GM12878 (cell line): ENCODE data around the gene SAP25. TPM values are rescaled to one million over a fixed set of nuclear protein-coding genes. Genes with fewer than 3 reads are reported as not detected.

ENCODE experiments used
- CUX1 ChIP-seq: IDR thresholded peaks from 2 replicates; pipeline ENCODE4 v1.6.1; 2012; ENCODE audit warnings: improper control_type of control experiment, low read depth, low read length; ENCODE audit not compliant: insufficient replicate concordance
- IKZF1 ChIP-seq: fragments of 450-650 bp; conservative IDR thresholded peaks from 2 replicates; pipeline ENCODE4 v1.6.1; 2017; ENCODE audit warnings: antibody characterized with exemption, mild to moderate bottlenecking
- MXI1 ChIP-seq: fragments of 150-350 bp; IDR thresholded peaks from 2 replicates; pipeline ENCODE4 v1.6.1; 2011; ENCODE audit warnings: low read depth, mild to moderate bottlenecking, inconsistent platforms, low read length, improper control_type of control experiment
- ZNF592 ChIP-seq: fragments of 450-650 bp; IDR thresholded peaks from 2 replicates; pipeline ENCODE4 v1.6.1; 2017; ENCODE audit warnings: mild to moderate bottlenecking, moderate library complexity
- polyA plus RNA-seq, 11 experiments: library from polyadenylated mRNA; depleted of rRNA in 4 of 11; unstranded in 6 of 11; stranded (reverse) in 5 of 11; fragments of >200 nt; fragmentation: Nextera tagmentation in 4 of 11; fragmentation: Illumina TruSeq in 1 of 11; extraction: Ambion mirVana in 4 of 11; extraction: Trizol in 1 of 11; gene quantifications; 1 replicate in 1 of 11; 2 replicates in 10 of 11; pipeline versions ENCODE4 v1.2.1 to v1.2.3, GENCODE V29; 2011 to 2016; ENCODE audit warnings: inconsistent platforms in 2 of 11, missing spikeins in 2 of 11, low read depth in 1 of 11
- total RNA-seq, 4 experiments: library from RNA; depleted of rRNA in 3 of 4; stranded (reverse); fragments of >200 nt in 3 of 4; fragmentation: Illumina TruSeq in 1 of 4; extraction: Trizol in 1 of 4; gene quantifications; 2 replicates each; pipeline versions ENCODE4 v1.2.1 to v1.2.3, GENCODE V29; 2013 to 2021

Gene SAP25
- total and polyA plus RNA-seq, 10 of the 15 experiments (the other 5 are each of a cell fraction or from before 2014, with no cell fraction given): 0.14 to 8.6 (median 1.1) TPM

GRCh38 chr7:100583132-100584053, 9.7 kb upstream of the SAP25 start (continued):
- TF ChIP-seq ZNF592 (no peak), CUX1 (no peak), IKZF1 (peak; percentile 86), MXI1 (peak; percentile 63)
